ENCODE results near the gene PEF1.

Gene PEF1

DNA sequence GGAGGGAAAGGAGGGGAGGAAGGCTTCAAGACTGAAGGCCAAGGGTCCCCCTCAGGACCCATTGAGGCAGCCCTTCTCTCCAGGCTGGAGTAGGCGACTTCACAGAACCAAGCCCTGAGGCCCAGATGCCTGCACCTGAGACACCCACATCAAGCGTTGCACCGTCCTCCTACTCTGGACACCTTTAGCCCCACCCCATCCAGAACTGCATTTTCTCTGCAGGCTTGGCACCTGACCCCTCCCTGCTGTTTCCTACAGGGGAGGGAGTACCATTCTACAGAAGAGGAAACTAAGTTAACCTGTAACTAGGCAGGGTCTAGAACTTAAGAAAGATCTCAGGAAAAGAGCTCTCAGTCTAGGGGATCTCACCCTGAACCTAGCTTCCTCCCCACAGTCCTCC is 12.0 kb downstream of the PEF1 start:
- DNase-seq (ENCODE audit: low read depth in 2 of 2, low spot score in 1 of 2): no peak

- no peak for DNase-seq (ENCODE audit: low read depth in 2 of 2, low spot score in 1 of 2)
These were observed 15.6 kb downstream of the PEF1 start for GRCh38 chr1:31628931-31629556.

DNA sequence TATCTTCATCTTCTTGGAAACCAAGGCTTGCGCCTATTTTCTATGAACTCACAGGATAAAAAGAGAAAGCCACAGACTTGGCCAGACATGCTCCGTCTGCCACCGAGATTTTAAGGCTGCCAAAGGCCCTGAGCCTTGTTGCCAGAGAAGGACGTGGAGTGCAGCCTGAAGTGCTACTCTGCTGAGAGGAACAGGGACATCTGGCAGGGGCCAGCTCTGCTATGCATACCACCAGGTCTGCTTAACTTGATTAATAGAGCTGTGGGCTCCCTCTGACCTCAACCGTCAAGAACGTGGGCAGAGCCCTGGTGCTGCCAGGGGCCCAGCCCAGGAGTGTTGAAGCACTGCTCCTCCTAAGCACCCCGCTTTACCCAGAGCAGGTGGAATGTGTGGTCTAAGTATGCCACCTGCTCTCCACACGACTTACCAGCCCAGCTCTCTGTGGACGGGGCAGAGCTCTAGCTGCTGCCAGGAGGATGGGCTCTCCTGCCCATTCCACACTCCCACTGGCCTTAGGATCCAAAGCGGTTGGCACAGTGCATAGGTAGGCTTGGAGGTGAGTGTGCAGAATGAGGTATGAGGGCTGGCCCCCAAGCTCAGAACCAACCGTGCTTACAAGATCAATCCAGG is 16.6 kb downstream of the PEF1 start:
- DNase-seq (ENCODE audit: low read depth in 2 of 2, low spot score in 1 of 2): no peak

DNA sequence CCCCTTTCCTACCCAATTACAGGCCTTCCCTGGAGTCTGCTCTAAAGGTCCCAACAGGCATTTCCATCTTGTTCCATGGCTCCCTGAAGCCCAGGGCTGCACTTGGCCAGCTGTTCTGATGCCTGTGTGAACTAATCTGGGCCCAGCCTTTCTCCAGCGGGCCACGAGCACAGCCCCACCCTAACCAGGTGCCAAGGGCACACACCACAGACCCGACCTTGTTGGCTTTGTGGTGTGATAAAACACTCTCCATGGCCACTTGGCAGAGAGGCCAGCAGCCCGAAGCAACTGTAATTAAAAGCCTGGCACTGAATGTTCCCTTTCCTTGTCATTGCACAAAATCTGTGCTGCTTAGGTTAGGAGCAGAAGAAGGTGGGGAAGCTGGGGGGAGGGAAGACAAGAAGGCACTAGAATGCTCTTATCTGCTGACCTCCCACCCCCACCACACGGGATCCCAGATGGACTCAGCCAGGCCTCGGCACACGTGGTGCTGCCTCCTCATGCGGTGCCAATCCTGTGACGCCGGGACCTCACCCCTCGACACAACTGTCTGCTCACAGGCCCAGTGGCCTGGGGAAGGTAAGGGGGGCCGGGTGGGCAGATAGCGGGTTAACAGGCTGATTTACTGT is 17.3 kb downstream of the PEF1 start:
- no peak for DNase-seq (ENCODE audit: low read depth in 2 of 2, low spot score in 1 of 2)

DNA sequence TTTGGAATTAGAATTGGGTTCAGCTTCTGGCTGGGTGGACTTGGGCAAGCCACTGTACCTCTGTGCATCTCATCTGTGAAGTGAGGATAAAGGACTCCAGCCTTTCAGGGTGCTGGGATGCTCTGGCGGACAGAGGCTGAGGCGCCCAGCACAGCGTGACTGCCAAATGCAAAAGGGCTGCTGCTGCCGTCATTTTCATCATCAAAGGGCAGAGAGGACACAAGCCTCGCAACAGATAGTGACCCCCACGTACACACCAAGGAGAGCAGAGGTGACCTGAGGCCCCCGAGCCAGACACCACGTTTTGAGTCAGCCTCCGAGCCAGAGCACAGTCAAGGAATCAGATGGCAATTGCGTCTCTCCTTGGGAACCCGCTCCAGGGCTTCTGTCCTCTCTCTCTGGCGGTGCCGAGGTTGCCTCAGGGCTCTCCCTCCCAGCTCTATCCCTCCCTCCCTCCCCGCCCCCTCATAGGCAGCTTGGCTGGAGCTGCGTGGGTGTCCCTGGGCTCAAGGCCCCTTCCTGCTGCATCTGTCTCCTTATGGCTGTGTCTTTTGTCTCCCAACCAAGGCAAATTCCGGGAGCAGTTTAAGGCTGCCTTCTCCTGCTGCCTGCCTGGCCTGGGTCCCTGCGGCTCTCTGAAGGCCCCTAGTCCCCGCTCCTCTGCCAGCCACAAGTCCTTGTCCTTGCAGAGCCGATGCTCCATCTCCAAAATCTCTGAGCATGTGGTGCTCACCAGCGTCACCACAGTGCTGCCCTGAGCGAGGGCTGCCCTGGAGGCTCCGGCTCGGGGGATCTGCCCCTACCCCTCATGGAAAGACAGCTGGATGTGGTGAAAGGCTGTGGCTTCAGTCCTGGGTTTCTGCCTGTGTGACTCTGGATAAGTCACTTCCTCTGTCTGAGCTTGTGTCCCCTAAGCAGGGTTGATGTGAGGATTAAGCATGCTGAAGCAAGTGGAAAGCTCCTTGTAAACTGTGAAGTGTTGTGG is 18.2 kb downstream of the PEF1 start:
- DNase-seq (ENCODE audit: low read depth in 2 of 2, low spot score in 1 of 2): no peak

GRCh38 chr1:31625561-31626222 is 19.0 kb downstream of the PEF1 start:
- DNase-seq (ENCODE audit: low read depth in 2 of 2, low spot score in 1 of 2): no peak

- DNase-seq (ENCODE audit: low read depth in 2 of 2, low spot score in 1 of 2): no peak
These were observed 19.8 kb downstream of the PEF1 start for GRCh38 chr1:31624731-31625514.

- no peak for DNase-seq (ENCODE audit: low read depth in 2 of 2, low spot score in 1 of 2)
These were observed 20.4 kb downstream of the PEF1 start for GRCh38 chr1:31624309-31624708.

DNA sequence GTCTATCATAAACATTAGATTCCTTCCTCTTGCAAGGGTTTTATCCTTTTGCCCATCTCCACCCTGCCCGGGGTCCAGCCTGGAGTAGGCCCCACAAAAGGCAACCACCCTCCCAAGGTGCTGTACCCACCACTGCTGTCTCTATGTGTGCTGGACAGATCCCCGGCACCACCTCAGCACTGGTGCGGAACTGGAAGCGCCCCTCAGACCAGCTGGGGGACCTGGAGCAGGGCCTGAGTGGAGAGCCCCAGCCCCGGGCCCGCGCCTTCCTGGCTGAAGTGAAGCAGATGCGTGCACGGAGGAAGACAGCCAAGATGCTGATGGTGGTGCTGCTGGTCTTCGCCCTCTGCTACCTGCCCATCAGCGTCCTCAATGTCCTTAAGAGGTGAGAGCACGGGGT is 21.3 kb downstream of the PEF1 start:
- DNase-seq (ENCODE audit: low read depth in 2 of 2, low spot score in 1 of 2): no peak

- no peak for DNase-seq (ENCODE audit: low read depth in 2 of 2, low spot score in 1 of 2)
These were observed 22.6 kb downstream of the PEF1 start for GRCh38 chr1:31621847-31622730.

- no peak for DNase-seq (ENCODE audit: low read depth in 2 of 2, low spot score in 1 of 2)
These were observed 23.2 kb downstream of the PEF1 start for GRCh38 chr1:31621498-31621820.

GRCh38 chr1:31620631-31621497 is 23.8 kb downstream of the PEF1 start:
- no peak for DNase-seq (ENCODE audit: low read depth in 2 of 2, low spot score in 1 of 2)

GRCh38 chr1:31618916-31619846 is 25.5 kb downstream of the PEF1 start:
- no peak for DNase-seq (ENCODE audit: low read depth in 2 of 2, low spot score in 1 of 2)

DNA sequence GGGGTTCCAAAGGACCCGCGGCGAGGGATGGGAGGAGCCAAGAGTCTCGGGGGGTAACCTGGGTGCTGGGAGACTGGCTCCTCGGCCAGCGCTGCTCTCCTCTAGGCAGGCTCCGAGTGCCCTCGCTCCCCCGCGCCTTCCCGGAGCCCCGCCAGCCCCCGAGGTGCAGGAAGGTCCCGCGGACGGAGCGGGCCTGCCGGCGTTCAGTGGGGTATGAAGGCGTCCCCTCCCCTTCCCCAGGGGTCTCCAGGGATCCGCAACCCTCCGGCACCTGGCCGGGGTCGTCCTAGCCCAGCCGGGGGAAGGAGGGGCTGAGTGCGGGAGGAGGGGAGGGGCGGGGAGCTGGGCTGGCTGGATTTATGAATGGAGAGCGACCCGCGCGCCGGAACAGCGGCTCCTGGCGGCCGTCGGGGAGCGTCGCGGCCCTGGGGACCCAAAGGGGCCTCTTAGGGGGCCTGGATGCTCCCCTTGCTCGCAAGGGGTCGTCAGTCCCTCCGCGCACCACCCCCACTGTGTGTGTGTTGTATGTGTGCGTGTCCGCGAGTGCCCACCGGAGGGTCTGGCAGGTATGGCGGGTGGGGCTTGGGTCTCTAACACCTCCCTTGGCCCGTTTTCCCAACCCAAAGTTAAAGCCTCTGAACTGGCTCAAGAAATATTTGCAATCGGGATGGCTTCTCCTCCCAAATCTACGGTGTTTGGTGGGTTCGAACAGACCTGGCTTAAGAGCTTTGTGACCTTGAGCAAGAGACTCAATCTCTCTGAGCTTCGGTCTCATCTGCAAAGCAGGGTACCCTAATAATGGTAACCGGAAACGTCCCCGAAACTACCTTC is 26.5 kb downstream of the PEF1 start:
- no peak for DNase-seq (ENCODE audit: low read depth in 2 of 2, low spot score in 1 of 2)

DNA sequence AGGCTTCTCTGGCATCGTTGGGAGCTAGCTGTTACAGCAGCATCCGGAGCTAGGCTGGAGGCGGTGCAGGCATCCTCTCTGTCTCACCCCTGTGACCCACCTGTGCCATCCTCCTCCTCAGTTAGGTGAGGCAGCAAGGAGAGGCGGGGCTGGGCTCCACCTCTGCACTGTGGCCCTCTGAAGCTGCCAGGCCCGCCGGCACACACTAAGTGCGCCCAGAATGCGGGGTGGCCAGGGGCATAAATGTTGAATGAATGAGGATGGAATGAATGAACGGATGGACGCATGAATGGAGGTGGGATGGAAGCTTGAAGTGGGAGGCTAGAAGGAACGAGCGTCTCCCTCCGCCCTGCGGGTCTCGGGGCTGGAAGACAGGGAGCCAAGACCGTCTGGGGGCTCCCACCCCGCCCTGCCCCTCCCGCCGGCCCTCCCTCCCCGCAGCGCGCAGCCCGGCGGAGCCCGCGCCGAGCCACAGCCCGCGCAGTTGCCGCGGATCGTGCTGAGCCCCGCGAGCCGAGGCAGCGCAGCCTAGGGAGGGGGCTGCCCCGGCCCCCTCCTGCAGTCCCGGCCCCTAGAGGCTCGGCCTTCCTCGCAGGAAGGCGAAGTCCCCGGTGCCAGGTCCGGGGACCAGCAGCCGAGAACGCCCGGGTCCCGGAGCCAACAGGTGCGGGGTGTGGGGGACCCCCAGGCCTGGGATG is 27.3 kb downstream of the PEF1 start, which contains the start of gene HCRTR1:
HCRTR1 (plus strand) TSS at position 472 of the 698 bp plus-strand sequence. CDS start 1,504 bp downstream, outside the sequence.
- no peak for DNase-seq (ENCODE audit: low read depth in 2 of 2, low spot score in 1 of 2)

DNA sequence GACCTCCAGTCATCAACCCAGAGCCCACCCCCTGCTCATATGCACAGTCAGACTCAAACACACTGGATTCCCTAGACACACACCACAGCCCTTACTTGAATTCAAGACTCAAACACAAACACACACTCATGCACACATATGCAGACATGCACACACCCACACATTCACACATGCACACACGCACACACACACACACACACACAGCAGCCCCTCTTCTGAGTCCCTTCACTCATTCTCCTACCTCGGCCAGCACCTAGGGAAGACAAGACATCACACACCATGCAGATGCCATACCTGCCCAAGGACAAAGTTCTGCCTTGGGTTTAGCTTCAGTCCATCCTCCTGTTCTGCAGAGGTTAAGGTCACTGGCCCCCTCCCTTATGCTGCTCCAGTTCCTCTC is 28.7 kb downstream of the PEF1 start:
- DNase-seq (ENCODE audit: low read depth in 2 of 2, low spot score in 1 of 2): no peak

All from stimulated activated CD8-positive, alpha-beta memory T cell treated with anti-CD3 and anti-CD28 coated beads, Interleukin-4, amount 100 ng/mL, for 1 hour (primary cell).